PFSK-1 (cell line): Measurements from ENCODE around the gene SEPTIN6.
A peak's percentile ranks its signal among the peaks of the same experiment; 100 is the strongest.

Source experiments
- FOXP2 ChIP-seq: optimal IDR thresholded peaks from 2 replicates; pipeline ENCODE3; 2011; ENCODE audit warnings: borderline replicate concordance, control low read depth, inconsistent platforms; ENCODE audit not compliant: insufficient read depth; ENCODE audit errors: extremely low read length, extremely low read depth
- POLR2AphosphoS5 ChIP-seq: IDR thresholded peaks from 2 replicates; pipeline ENCODE4 v1.6.1; 2012; ENCODE audit warnings: low read depth, mild to moderate bottlenecking, control low read depth, low read length, moderate library complexity
- SIN3A ChIP-seq: IDR thresholded peaks from 2 replicates; pipeline ENCODE4 v1.6.1; 2012; ENCODE audit warnings: mild to moderate bottlenecking, low read length, moderate library complexity, borderline replicate concordance; ENCODE audit not compliant: insufficient read depth
- TAF1 ChIP-seq: IDR thresholded peaks from 2 replicates; pipeline ENCODE4 v1.6.1; 2012; ENCODE audit warnings: low read length, control low read depth, borderline replicate concordance; ENCODE audit not compliant: insufficient read depth
- TF ChIP-seq, protein P1 (sequence below), 2 experiments: IDR thresholded peaks; 2 replicates each; pipeline versions ENCODE4 v1.6.1 to v1.8.0; 2011 to 2012; ENCODE audit warnings: low read depth in 2 of 2, low read length in 2 of 2, control low read depth in 1 of 2, inconsistent platforms in 1 of 2, mild to moderate bottlenecking in 1 of 2, moderate library complexity in 1 of 2; ENCODE audit not compliant: insufficient read depth in 1 of 2

The SEPTIN6 gene

DNA sequence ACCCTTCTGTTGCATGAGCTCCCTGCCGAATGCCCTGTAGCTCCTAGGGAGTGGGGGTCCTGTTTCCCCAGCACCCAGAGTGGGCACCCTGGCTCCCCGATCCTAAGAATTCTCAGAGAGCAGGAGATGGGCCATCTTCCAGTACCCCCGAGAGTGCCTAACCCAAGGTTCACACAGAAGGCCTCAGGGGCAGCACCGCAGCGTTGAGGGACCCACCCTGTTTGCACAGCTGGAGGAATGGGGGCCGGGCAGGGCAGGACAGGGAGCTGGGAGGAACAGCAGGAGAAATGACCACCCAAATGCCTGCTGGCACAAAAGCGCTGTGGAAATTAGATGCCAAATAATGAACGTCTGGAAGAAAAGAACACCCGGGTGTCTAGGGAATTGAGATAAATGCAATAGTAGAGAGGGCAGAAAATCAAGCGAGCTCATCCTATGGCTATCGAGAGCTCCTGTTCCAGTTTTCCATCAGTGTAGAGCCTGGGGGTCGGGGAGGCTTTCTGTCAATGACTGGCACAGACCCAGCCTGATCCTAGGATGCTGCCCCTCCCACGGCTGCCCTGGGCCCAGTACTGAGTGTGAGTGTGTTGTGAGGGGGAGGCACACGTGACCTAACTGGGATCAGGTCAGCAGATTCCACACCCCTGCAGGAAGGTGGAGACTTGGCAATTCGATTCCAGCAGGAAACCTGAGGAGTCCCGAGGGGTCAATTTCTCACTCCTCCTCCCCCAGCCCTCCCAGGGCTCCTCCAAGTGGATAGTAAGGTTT lies 25.7 kb downstream of the SEPTIN6 start:
- TF ChIP-seq FOXP2 (peak; percentile 68), POLR2AphosphoS5 (no peak)
- TF ChIP-seq, protein P1, sequence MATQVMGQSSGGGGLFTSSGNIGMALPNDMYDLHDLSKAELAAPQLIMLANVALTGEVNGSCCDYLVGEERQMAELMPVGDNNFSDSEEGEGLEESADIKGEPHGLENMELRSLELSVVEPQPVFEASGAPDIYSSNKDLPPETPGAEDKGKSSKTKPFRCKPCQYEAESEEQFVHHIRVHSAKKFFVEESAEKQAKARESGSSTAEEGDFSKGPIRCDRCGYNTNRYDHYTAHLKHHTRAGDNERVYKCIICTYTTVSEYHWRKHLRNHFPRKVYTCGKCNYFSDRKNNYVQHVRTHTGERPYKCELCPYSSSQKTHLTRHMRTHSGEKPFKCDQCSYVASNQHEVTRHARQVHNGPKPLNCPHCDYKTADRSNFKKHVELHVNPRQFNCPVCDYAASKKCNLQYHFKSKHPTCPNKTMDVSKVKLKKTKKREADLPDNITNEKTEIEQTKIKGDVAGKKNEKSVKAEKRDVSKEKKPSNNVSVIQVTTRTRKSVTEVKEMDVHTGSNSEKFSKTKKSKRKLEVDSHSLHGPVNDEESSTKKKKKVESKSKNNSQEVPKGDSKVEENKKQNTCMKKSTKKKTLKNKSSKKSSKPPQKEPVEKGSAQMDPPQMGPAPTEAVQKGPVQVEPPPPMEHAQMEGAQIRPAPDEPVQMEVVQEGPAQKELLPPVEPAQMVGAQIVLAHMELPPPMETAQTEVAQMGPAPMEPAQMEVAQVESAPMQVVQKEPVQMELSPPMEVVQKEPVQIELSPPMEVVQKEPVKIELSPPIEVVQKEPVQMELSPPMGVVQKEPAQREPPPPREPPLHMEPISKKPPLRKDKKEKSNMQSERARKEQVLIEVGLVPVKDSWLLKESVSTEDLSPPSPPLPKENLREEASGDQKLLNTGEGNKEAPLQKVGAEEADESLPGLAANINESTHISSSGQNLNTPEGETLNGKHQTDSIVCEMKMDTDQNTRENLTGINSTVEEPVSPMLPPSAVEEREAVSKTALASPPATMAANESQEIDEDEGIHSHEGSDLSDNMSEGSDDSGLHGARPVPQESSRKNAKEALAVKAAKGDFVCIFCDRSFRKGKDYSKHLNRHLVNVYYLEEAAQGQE (IDR thresholded peaks at IDR 0.05; ENCODE audit: insufficient read depth in 1 of 2, low read depth in 2 of 2, low read length in 2 of 2) = no peak

DNA sequence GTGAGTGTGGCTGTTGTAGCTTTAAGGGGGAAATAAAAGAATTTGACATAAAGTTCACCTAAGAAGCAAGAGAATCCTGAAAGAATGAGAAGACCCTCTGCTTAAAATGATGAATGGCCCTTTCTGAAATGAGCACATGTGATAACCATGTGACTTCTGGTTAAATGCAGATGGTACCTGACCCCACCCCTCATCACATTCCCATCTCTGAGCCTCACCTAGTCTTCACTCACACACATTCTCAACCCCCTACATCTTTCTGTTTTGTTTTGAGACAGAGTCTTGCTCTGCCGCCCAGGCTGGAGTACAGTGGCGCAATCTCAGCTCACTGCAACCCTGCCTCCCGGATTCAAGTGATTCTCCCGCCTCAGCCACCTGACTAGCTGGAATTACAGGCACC lies 31.5 kb downstream of the SEPTIN6 start:
- TF ChIP-seq POLR2AphosphoS5 (no peak), FOXP2 (no peak), TAF1 (no peak), SIN3A (no peak)
- TF ChIP-seq, protein P1 (IDR thresholded peaks at IDR 0.05; ENCODE audit: insufficient read depth in 1 of 2, low read depth in 2 of 2, low read length in 2 of 2) = no peak

DNA sequence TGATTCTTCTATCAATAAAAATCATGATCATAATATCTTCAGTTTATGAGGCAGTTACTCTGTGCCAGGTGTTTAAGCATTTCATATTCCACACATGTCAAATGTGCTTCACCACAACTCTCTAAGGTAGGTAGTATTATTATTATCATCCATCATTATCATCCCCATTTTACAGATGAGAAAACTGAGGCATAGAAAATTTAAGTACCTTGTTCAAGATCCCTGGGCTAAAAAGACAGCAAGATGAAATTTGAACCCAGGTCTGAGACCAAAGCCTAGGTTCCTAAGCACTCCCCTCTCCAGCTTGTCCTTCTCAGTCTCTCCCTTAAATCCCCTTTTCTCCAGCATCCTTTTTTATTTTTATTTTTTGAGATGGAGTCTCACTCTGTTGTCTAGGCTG lies 33.4 kb downstream of the SEPTIN6 start:
- TF ChIP-seq FOXP2 (no peak), SIN3A (no peak), TAF1 (no peak), POLR2AphosphoS5 (no peak)
- TF ChIP-seq, protein P1 (IDR thresholded peaks at IDR 0.05; ENCODE audit: insufficient read depth in 1 of 2, low read depth in 2 of 2, low read length in 2 of 2) = no peak

- TF ChIP-seq, protein P1 (IDR thresholded peaks at IDR 0.05; ENCODE audit: insufficient read depth in 1 of 2, low read depth in 2 of 2, low read length in 2 of 2) = no peak
- TF ChIP-seq TAF1 = 0 out of 2 replicates have a peak, but pooled peaks have one; percentile 12
- TF ChIP-seq FOXP2 = peak; percentile 99
- no peak for TF ChIP-seq SIN3A
- no peak for TF ChIP-seq POLR2AphosphoS5
Measured at GRCh38 chrX:119655125-119655524, 37.8 kb downstream of the SEPTIN6 start.

DNA sequence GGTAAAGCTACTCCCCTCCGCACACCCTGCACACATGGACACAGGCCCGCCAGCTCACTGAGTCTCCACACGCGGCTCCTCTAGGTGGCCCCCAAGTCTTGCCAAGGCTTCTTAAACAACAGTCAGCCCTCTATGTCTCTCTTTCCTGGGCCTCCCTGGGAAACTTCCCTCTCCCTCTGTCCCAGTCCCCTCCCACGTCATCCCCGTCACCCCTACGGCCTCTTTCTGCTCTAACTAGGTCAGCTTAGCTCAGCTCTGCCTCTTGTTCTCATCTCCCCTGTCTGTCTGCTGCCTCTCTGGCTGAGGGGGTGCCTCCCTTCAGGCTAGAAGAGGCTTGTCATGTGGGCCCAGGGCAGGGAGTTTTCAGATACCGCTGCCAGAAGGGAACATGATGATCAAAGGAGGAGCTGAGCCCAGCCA lies 38.8 kb downstream of the SEPTIN6 start:
- TF ChIP-seq SIN3A = no peak
- TF ChIP-seq FOXP2 = no peak
- TF ChIP-seq, protein P1 (IDR thresholded peaks at IDR 0.05; ENCODE audit: insufficient read depth in 1 of 2, low read depth in 2 of 2, low read length in 2 of 2) = no peak
- TF ChIP-seq POLR2AphosphoS5 = no peak
